ENCODE results near the gene ACMSD. TPM values are rescaled to one million over a fixed set of nuclear protein-coding genes. Genes with fewer than 3 reads are reported as not detected.

The ACMSD gene
- total RNA-seq, 1 experiment from 2014 or later: not detected

DNA sequence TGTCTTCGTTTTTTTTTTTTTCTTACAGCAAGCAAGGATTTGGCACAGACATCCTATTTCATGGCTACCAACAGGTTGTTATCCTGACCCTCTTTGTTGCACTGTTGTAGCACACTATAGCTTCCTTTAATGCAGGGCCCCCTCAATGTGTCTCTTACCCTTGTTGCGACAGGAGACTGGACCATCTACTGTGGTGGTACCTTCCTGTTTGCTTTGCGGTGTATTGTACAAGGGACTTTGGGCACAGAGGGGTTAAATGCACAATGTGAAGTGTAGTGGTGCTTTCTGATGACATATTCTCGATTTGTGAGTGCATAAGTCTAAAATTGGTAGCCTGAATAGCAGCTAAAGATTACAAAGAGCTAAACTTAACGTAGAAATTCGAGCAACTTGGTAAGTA is 107.7 kb downstream of the ACMSD start:
- H3K36me3 ChIP-seq (ENCODE audit: insufficient read depth, low read length): peaks cover 65% of the 10 kb centered on the region
- H3K9ac ChIP-seq (ENCODE audit: low read length): no peak overlapping the region
- no peak overlapping the region for H3K4me2 ChIP-seq (ENCODE audit: low read depth, low read length, poor library complexity, severe bottlenecking)
- no peak overlapping the region for H2AFZ ChIP-seq (ENCODE audit: low read length)
- H4K20me1 ChIP-seq (ENCODE audit: insufficient read depth, low read depth, low read length): peaks cover 24% of the 10 kb centered on the region
- H3K4me3 ChIP-seq (ENCODE audit: low read length): no peak overlapping the region
- no peaks in the 10 kb centered on the region for H3K27me3 ChIP-seq (ENCODE audit: low read length)
- no peaks in the 10 kb centered on the region for H3K9me3 ChIP-seq (ENCODE audit: low read length)
- peaks cover 87% of the 10 kb centered on the region for H3K79me2 ChIP-seq (ENCODE audit: low read length)
- DNase-seq: no peak
- peaks cover 27% of the 10 kb centered on the region for H3K4me1 ChIP-seq (ENCODE audit: low read length)
- no peak overlapping the region for H3K27ac ChIP-seq (ENCODE audit: low read length)
- no peaks in the 10 kb centered on the region for H3K9me2 ChIP-seq (replicated peaks; ENCODE audit: insufficient read depth, low read length)

DNA sequence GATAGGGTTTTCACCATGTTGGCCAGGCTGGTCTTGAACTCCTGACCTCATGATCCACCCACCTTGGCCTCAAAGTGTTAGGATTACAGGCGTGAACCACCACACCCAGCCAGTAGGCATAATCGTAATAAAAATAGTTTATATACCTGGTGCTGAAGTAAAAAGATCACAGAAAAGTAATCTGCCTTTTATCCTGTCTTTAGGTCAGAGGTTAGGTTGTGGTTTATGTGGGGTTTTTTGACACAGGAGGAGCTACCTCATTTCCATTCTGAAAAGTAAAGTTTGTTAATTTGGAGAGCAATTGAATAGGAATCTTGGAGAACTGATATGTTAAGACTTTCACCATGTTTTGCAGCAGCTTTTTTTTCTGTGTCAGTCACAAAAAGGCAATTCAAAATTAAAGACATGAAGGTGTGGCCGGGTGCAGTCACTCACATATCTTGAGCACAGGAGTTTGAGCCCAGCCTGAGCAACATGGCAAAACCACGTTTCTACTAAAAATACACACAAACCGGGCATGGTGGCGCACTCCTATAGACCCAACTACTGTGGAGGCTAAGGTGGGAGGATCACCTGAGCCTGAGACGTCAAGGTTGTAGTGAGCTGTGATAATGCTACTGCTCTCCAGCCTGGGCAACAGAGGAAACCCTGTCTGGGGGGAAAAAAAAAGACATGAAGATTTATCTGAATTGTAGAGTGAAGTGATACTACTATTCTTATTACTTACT is 111.7 kb downstream of the ACMSD start:
- H4K20me1 ChIP-seq (ENCODE audit: insufficient read depth, low read depth, low read length): 0 out of 2 replicates have a peak, but pooled peaks cover 6% of the 10 kb centered on the region
- no peak overlapping the region for H3K9ac ChIP-seq (ENCODE audit: low read length)
- H3K27me3 ChIP-seq (ENCODE audit: low read length): no peaks in the 10 kb centered on the region
- no peak for DNase-seq
- H3K36me3 ChIP-seq (ENCODE audit: insufficient read depth, low read length): peaks cover 79% of the 10 kb centered on the region
- H3K4me1 ChIP-seq (ENCODE audit: low read length): no peaks in the 10 kb centered on the region
- H3K27ac ChIP-seq (ENCODE audit: low read length): no peak overlapping the region
- peaks cover 64% of the 10 kb centered on the region for H3K79me2 ChIP-seq (ENCODE audit: low read length)
- H3K4me3 ChIP-seq (ENCODE audit: low read length): no peak overlapping the region
- no peak overlapping the region for H2AFZ ChIP-seq (ENCODE audit: low read length)
- H3K4me2 ChIP-seq (ENCODE audit: low read depth, low read length, poor library complexity, severe bottlenecking): no peak overlapping the region
- H3K9me2 ChIP-seq (replicated peaks; ENCODE audit: insufficient read depth, low read length): no peaks in the 10 kb centered on the region
- H3K9me3 ChIP-seq (ENCODE audit: low read length): no peaks in the 10 kb centered on the region

DNA sequence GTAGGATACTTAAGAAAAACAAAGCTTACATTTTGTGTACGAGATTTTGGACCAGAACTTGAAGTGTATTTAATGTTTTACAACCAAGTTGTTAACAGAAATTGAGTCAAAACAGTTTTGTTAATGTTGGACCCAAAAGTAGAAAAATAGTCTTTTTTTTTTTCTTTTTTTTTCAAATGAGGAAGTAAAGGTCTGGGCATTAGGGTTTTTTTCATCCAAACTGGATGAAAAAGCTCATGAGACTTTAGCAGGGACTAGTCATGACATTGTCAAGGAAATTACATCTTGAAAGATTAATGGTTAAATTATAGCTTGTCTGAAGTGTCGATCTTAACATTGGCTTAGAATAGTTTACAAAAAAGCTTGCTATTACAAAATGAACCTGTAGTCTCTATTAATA is 112.5 kb downstream of the ACMSD start:
- Histone ChIP-seq H3K9me3 (ENCODE audit: low read length) (no peaks in the 10 kb centered on the region), H3K4me3 (ENCODE audit: low read length) (no peak overlapping the region), H3K79me2 (ENCODE audit: low read length) (peaks cover 59% of the 10 kb centered on the region), H3K9ac (ENCODE audit: low read length) (no peak overlapping the region), H3K27ac (ENCODE audit: low read length) (no peak overlapping the region), H3K27me3 (ENCODE audit: low read length) (no peaks in the 10 kb centered on the region), H3K36me3 (ENCODE audit: insufficient read depth, low read length) (peaks cover 79% of the 10 kb centered on the region), H2AFZ (ENCODE audit: low read length) (no peak overlapping the region), H3K4me2 (ENCODE audit: low read depth, low read length, poor library complexity, severe bottlenecking) (no peak overlapping the region), H3K4me1 (ENCODE audit: low read length) (peaks cover 2% of the 10 kb centered on the region; the same call in 1 of the 2 replicates), H3K9me2 (replicated peaks; ENCODE audit: insufficient read depth, low read length) (no peaks in the 10 kb centered on the region), H4K20me1 (ENCODE audit: insufficient read depth, low read depth, low read length) (peaks cover 7% of the 10 kb centered on the region; the same call in 1 of the 2 replicates)
- no peak for DNase-seq

Small RNAs within 50 kb of the gene (small RNA-seq; reads per million reads assigned to genes)
- gene AC110620.1 (not detected), gene MIR5590 (not detected)

Other genes starting within 250 kb of the ACMSD start
- 4.7 and 7.3 TPM in 2 replicates for gene TMEM163, start 119.6 kb upstream of the ACMSD start, total RNA-seq (2014; rRNA removed; shearing (Covaris generic); ENCODE audit: low replicate concordance)
- 15.0 and 42.9 TPM in 2 replicates for gene CCNT2, start 80.2 kb downstream of the ACMSD start, total RNA-seq (2014; rRNA removed; shearing (Covaris generic); ENCODE audit: low replicate concordance)
- gene MAP3K19, start 208.8 kb downstream of the ACMSD start, total RNA-seq (2014; rRNA removed; shearing (Covaris generic); ENCODE audit: low replicate concordance): not detected in 2 replicates
- 48.2 and 84.6 TPM in 2 replicates for gene RAB3GAP1, start 213.7 kb downstream of the ACMSD start, total RNA-seq (2014; rRNA removed; shearing (Covaris generic); ENCODE audit: low replicate concordance)

Data from Karpas-422 (cell line).